ENCODE data around the gene ZNF276.

GRCh38 chr16:89700100-89700648 is 21.2 kb upstream of the ZNF276 start:
- peak; percentile 50 to 57 for TF ChIP-seq CTCF (conservative IDR thresholded peaks at IDR 0.05 in 1 of 2, IDR thresholded peaks at IDR 0.05 in 1 of 2; ENCODE audit: low read depth in 1 of 2, low read length in 2 of 2)
- no peak for TF ChIP-seq EZH2 (IDR thresholded peaks at IDR 0.05; ENCODE audit: low read length, missing control alignments)
